ENCODE measurements around the gene SRRM2.

SRRM2 gene

GRCh38 chr16:2752035-2752849 is at the start of gene SRRM2:
Gene SRRM2, plus strand, starts transcription at chr16:2752638. Its CDS starts 3,727 bp downstream, at chr16:2756365.
- peak; percentile 93 for DNase-seq
- Mint-ChIP-seq H3K4me1 (peaks cover 61% of the 10 kb centered on the region), H3K27me3 (ENCODE audit: low read depth, poor library complexity) (peaks cover 2% of the 10 kb centered on the region), H3K36me3 (ENCODE audit: low read depth) (peaks cover 43% of the 10 kb centered on the region), H3K4me3 (peak within 1 kb of the TSS; percentile 93), H3K27ac (peak within 1 kb of the TSS; percentile 100), H3K9me3 (no peaks in the 10 kb centered on the region)
- TF ChIP-seq CTCF (IDR thresholded peaks at IDR 0.05), result no peak

DNA sequence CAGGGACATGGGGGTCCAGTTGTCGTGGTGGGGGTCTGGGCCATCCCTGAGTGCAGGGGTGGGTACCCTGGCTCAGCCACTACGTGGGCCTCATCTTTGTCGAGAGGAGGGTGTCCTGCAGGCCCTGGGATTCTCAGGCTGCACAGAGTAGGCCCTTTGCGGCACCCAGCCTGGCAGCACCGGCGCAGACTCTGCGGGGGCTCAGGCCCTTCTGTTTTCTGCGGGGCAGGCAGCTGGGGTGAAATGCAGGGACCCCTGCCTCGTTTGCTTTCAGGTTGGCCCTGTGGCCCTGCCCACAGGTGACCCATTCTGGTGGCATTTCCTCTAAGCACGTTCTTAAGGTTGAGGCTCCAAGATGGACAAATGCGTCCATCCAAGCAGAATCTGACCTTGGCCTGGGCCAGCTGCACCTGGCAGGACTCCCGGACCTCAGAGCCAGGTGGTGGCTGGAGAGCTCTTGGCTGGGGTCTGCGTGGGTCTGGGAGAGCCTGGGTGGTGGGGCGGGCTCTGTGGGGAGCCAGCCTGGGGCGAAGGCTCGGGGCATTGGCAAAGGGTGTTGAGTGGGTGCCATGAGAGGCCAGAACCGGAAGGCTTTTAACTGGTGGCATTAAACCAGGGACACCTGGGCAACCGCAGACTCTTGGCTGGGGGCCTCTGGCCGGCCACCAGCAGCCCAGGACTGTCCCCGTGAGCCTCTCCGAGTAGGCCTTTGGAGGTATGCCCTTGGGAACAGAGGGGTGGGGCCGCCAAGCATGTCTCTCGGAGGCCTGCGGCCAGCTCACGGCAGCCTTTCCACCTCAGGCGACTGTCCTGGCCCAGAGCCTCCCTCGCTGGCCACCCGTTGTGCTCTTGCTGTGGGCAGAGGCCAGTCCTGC is 49.3 kb upstream of the SRRM2 start:
- Mint-ChIP-seq H3K4me1 (no peaks in the 10 kb centered on the region), H3K4me3 (no peak overlapping the region), H3K9me3 (no peaks in the 10 kb centered on the region), H3K36me3 (ENCODE audit: low read depth) (peaks cover 2% of the 10 kb centered on the region), H3K27me3 (ENCODE audit: low read depth, poor library complexity) (no peaks in the 10 kb centered on the region), H3K27ac (no peak overlapping the region)
- no peak for DNase-seq
- TF ChIP-seq CTCF (IDR thresholded peaks at IDR 0.05), result no peak

GRCh38 chr16:2704166-2704982 is 48.1 kb upstream of the SRRM2 start:
- no peaks in the 10 kb centered on the region for H3K9me3 Mint-ChIP-seq
- no peaks in the 10 kb centered on the region for H3K27me3 Mint-ChIP-seq (ENCODE audit: low read depth, poor library complexity)
- no peak for DNase-seq
- no peak for TF ChIP-seq CTCF (IDR thresholded peaks at IDR 0.05)
- H3K36me3 Mint-ChIP-seq (ENCODE audit: low read depth), result peaks cover 5% of the 10 kb centered on the region
- no peak overlapping the region for H3K4me3 Mint-ChIP-seq
- no peaks in the 10 kb centered on the region for H3K4me1 Mint-ChIP-seq
- no peak overlapping the region for H3K27ac Mint-ChIP-seq

DNA sequence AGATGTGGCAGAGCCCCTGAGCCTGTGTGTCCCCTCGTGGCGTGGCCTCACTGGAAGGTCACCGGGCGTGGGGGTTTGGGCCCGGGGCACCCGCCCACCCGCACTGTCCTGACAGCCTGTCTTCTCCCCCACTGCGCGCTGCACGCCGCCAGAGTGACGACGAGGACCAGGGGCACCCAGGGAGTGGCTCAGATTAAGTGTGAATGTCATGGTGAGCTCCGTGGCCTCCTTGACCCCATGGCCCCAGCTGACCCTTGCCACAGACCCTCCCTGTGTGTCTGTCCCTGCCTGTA is 47.5 kb upstream of the SRRM2 start:
- Mint-ChIP-seq H3K27ac (no peak overlapping the region), H3K36me3 (ENCODE audit: low read depth) (peaks cover 5% of the 10 kb centered on the region), H3K4me3 (no peak overlapping the region), H3K4me1 (no peaks in the 10 kb centered on the region), H3K9me3 (no peaks in the 10 kb centered on the region), H3K27me3 (ENCODE audit: low read depth, poor library complexity) (no peaks in the 10 kb centered on the region)
- no peak for TF ChIP-seq CTCF (IDR thresholded peaks at IDR 0.05)
- no peak for DNase-seq

DNA sequence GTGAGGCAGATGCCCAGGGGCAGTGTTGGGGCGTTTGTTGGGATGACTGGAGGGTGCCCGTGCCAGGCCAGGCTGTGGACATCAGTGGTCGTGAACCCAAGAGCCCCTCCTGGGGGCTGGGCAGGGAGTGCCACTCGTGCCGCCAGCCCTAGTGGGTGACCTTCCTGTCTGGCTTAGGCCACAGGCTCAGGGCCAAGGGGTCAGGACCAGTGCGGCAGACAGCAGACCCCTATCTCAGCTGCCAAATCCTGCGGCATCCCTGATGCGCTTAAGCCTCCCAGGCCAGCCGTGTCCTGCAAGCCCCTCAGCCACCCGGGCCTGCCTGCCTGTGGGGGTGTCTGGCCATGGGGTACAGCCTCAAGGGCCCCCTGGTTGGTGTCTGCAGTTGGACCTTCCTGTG is 47.1 kb upstream of the SRRM2 start:
- TF ChIP-seq CTCF (IDR thresholded peaks at IDR 0.05), result no peak
- Mint-ChIP-seq H3K4me3 (no peak overlapping the region), H3K4me1 (no peaks in the 10 kb centered on the region), H3K27ac (no peak overlapping the region), H3K27me3 (ENCODE audit: low read depth, poor library complexity) (no peaks in the 10 kb centered on the region), H3K9me3 (no peaks in the 10 kb centered on the region), H3K36me3 (ENCODE audit: low read depth) (peaks cover 5% of the 10 kb centered on the region)
- no peak for DNase-seq
